Smooth muscle cell of the brain vasculature (primary cell): ENCODE measurements around the gene TRIM27.
"Not testable (repeated sequence)": the region's sequence is repeated elsewhere in the genome, so short reads cannot be mapped to it uniquely, and the experiment has no call there.

ENCODE experiments used
- DNase-seq: peaks from one replicate; pipeline ENCODE4 v3.0.0-alpha.2; 2012; ENCODE audit warnings: low read depth, low spot score

The TRIM27 gene

GRCh38 chr6:28864326-28864923 lies 59.4 kb downstream of the TRIM27 start:
- no peak for DNase-seq

GRCh38 chr6:28863604-28864325 lies 60.0 kb downstream of the TRIM27 start:
- peak; percentile 62 for DNase-seq

DNA sequence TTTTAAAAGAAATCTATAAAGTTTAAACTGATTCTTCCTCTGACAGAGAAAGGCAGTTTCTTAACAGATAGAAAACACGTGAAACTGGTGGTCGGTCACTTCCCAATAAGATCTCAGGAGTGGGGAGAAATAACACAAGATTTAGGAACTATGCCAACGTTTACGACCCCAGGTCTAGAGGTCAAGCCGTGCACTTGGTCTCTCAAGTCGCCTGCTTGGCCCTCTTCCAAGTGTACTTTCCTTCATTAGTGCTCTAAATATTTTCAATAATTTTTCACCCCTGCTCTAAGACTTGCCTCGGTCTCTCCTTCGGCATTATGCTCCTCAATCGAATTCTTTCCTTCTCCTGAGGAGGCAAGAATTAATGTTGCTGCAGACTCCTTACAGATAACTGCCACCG lies 61.7 kb downstream of the TRIM27 start:
- no peak for DNase-seq

DNA sequence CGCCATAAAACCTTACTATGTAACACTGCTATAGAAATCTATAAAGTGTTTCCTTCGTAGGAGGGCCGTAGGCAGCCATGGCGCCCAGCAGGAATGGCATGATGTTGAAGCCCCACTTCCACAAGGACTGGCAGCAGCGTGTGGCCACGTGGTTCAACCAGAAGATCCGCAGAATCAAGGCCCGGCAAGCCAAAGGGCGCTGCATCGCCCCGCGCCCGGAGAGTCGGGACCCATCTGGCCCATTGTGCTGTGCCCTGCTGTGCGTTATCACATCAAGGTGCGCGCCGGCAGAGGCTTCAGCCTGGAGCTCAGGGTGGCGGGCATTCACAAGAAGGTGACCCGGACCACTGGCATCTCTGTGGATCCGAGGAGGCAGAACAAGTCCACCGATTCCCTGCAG lies 62.4 kb downstream of the TRIM27 start:
- DNase-seq, result no peak

DNA sequence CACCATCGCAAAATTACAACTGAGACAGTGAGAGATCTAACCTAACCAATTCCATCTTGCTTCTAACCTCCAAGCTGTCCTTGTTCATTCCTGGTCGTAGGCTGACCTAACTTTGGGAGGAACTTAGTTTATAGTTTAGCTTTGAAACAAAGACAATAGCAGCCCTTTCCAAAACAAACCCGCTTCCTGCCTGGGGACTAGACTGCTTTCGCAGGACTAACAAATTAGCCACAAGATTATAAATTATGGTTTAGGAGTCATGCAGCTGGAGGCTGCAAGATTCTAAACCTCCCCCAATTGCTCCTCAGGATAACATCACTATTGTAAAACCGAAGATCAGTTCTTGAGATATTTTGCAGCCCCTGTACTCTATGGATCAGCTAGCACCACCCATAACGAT lies 63.2 kb downstream of the TRIM27 start:
- no peak for DNase-seq

- DNase-seq, result no peak
Measured at GRCh38 chr6:28858963-28859362, 64.8 kb downstream of the TRIM27 start.

DNA sequence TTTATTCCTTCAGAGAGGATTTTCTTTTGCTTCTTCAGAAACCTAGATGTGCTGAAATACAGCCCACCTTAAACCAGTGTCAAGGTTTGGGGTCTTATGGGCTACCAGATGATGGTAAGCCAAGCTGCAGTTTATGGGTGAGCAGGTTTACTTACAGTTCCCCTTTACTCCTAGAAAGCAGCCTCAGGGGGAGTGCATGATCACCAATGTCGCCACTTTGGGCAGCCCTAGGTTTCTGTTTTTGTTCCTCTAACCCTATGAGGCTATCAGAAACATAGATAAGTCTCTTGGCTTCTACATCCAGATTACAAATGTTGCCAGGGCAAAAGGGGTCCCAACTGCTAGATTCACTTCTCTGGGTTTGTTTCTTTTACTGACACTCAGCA lies 67.2 kb downstream of the TRIM27 start:
- no peak for DNase-seq

GRCh38 chr6:28854405-28854804 lies 69.4 kb downstream of the TRIM27 start:
- DNase-seq, result not testable (repeated sequence)
